PC-9 (cell line): ENCODE results near the gene UBE2H. TPM values are rescaled to one million over a fixed set of nuclear protein-coding genes. Genes with fewer than 3 reads are reported as not detected.
"Not testable (repeated sequence)": the region's sequence is repeated elsewhere in the genome, so short reads cannot be mapped to it uniquely, and the experiment has no call there.

Experiments
- BruUV-seq: library from RNA; stranded (reverse); fragments of 400-500 nt; replicated peaks from 2 replicates; lab custom pipeline; 2021; lab: Mats Ljungman, UMichigan
- CTCF ChIA-PET: fragments of 300-600 bp; sonication (Branson Sonifier 250); formaldehyde crosslinking; loops from one replicate; lab custom pipeline; 2022; ENCODE audit warnings: antibody characterized with exemption; lab: Charles Lee
- POLR2A ChIA-PET: fragments of 300-600 bp; sonication (Branson Sonifier 250); formaldehyde crosslinking; loops from one replicate; lab custom pipeline; 2022; ENCODE audit warnings: antibody characterized with exemption; ENCODE audit not compliant: unreplicated experiment; lab: Charles Lee
- DNase-seq, 2 experiments: peaks; one replicate each; pipeline versions ENCODE4 v3.0.0 to v3.0.0-alpha.2; 2015 to 2022; ENCODE audit warnings: mixed read lengths in 1 of 2
- H2AFZ ChIP-seq: fragments of 200-600 bp; sonication (generic); 2 replicates; pipeline ENCODE4 v1.8.1; 2017; ENCODE audit warnings: antibody characterized with exemption
- H3F3A ChIP-seq: fragments of 200-600 bp; sonication (generic); 2 replicates; pipeline ENCODE4 v1.8.1; 2017; ENCODE audit warnings: antibody characterized with exemption, mild to moderate bottlenecking, low read depth; ENCODE audit not compliant: insufficient read depth
- H3K27ac ChIP-seq: fragments of 200-600 bp; sonication (generic); 2 replicates; pipeline ENCODE4 v1.6.1; 2016; ENCODE audit warnings: mixed run types
- H3K27me3 ChIP-seq: fragments of 200-600 bp; sonication (generic); 2 replicates; pipeline ENCODE4 v1.6.1; 2016; ENCODE audit warnings: low read depth, mixed run types; ENCODE audit not compliant: insufficient read depth
- H3K36me3 ChIP-seq: fragments of 200-600 bp; sonication (generic); 2 replicates; pipeline ENCODE4 v1.6.1; 2016; ENCODE audit warnings: low read depth, mixed run types
- H3K4me1 ChIP-seq: fragments of 200-600 bp; sonication (generic); replicated peaks from 2 replicates; pipeline ENCODE4 v1.6.1; 2016; ENCODE audit warnings: mixed run types; ENCODE audit not compliant: insufficient read depth
- H3K4me2 ChIP-seq: fragments of 200-600 bp; sonication (generic); 2 replicates; pipeline ENCODE4 v1.6.1; 2017; ENCODE audit warnings: mixed run types
- H3K4me3 ChIP-seq: fragments of 200-600 bp; sonication (generic); 2 replicates; pipeline ENCODE4 v1.6.1; 2016; ENCODE audit warnings: mixed run types
- H3K79me2 ChIP-seq: fragments of 200-600 bp; sonication (generic); 2 replicates; pipeline ENCODE4 v1.6.1; 2017; ENCODE audit warnings: low read depth, mixed run types
- H3K9me2 ChIP-seq: fragments of 200-600 bp; sonication (generic); 2 replicates; pipeline ENCODE4 v1.8.1; 2017; ENCODE audit warnings: mild to moderate bottlenecking; ENCODE audit not compliant: insufficient read depth
- H3K9me3 ChIP-seq: fragments of 200-600 bp; sonication (generic); 2 replicates; pipeline ENCODE4 v1.8.1; 2016; ENCODE audit warnings: low read depth; ENCODE audit not compliant: insufficient read depth
- H4K20me1 ChIP-seq: fragments of 200-600 bp; sonication (generic); 2 replicates; pipeline ENCODE4 v1.8.1; 2017; ENCODE audit not compliant: insufficient read depth
- CTCF ChIP-seq: fragments of 200-600 bp; sonication (generic); conservative IDR thresholded peaks from 2 replicates; pipeline ENCODE4 v1.6.1; 2017; ENCODE audit warnings: mixed run types, antibody characterized with exemption, mild to moderate bottlenecking, moderate library complexity
- EZH2 ChIP-seq: fragments of 200-600 bp; sonication (generic); IDR thresholded peaks from 2 replicates; pipeline ENCODE4 v1.8.0; 2017; ENCODE audit warnings: antibody characterized with exemption, low read depth
- intact Hi-C: fragments of 100-400 bp; cut with micrococcal nuclease; formaldehyde crosslinking; loops from one replicate; pipeline ENCODE4 v1.10.0; 2022; ENCODE audit not compliant: unreplicated experiment
- total RNA-seq: library from RNA; stranded (reverse); gene quantifications from 2 replicates; pipeline ENCODE4 v1.2.3, GENCODE V29; 2021

UBE2H gene
- total RNA-seq, 1 experiment from 2014 or later: 211 TPM

DNA sequence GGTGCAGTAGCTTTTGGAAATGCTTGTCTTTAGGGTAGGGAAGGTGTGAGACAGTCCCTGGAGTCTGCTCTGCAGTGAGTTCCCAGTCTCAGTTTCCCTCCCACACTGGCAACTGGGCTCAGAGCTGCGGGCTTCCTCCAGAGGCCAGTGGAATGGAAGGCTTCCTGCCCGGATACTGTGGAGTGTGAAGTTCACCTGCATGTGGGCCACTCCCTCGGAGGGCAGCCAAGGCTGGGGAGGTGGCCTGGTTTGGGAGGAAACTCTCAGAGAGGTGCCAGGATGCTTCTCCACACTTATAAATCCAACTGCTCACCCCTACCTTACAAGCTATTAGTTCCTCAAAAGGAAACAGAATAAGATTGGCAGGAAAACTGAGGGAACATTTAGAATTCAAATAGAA lies 18.1 kb upstream of the UBE2H start:
- H3K27ac ChIP-seq: peak overlapping the region; percentile 99
- no peak for TF ChIP-seq EZH2
- TF ChIP-seq CTCF: no peak
- ChIA-PET CTCF (interaction anchor here (0.7 kb wide), 1 partner anchor 10 kb away, joined by 12 read pairs; no protein-coding TSS in a partner anchor), POLR2A (interaction anchor here (0.6 to 2.0 kb wide), 6 partner anchors 12 to 127 kb away, joined by 3 to 52 read pairs (median 20); no protein-coding TSS in a partner anchor)
- intact Hi-C loops: loop anchor here (1.0 kb wide), 2 partner anchors 13 to 38 kb away; no protein-coding TSS in a partner anchor
- H2AFZ ChIP-seq: no peak overlapping the region; the same call in 1 of the 2 replicates
- peaks cover 54% of the 10 kb centered on the region for H3K4me1 ChIP-seq
- H3K36me3 ChIP-seq: no peaks in the 10 kb centered on the region
- no peaks in the 10 kb centered on the region for H3K79me2 ChIP-seq
- peak; percentile 57 to 69 for DNase-seq
- TSS peak; percentile 88 for BruUV-seq
- no peaks in the 10 kb centered on the region for H4K20me1 ChIP-seq
- H3K4me2 ChIP-seq: peak overlapping the region; percentile 50
- peaks cover 49% of the 10 kb centered on the region for H3F3A ChIP-seq
- no peaks in the 10 kb centered on the region for H3K9me2 ChIP-seq
- no peaks in the 10 kb centered on the region for H3K27me3 ChIP-seq
- no peaks in the 10 kb centered on the region for H3K9me3 ChIP-seq
- H3K4me3 ChIP-seq: no peak overlapping the region

GRCh38 chr7:129969881-129970446 lies 17.2 kb upstream of the UBE2H start:
- peak; percentile 97 to 99 for DNase-seq
- Histone ChIP-seq H3K4me1 (peaks cover 47% of the 10 kb centered on the region), H3K4me3 (peak overlapping the region; percentile 22; the same call in 1 of the 2 replicates), H4K20me1 (no peaks in the 10 kb centered on the region), H3K4me2 (peak overlapping the region; percentile 50), H3K9me3 (no peaks in the 10 kb centered on the region), H3F3A (peaks cover 42% of the 10 kb centered on the region), H3K27ac (peak overlapping the region; percentile 99), H3K79me2 (no peaks in the 10 kb centered on the region), H3K36me3 (no peaks in the 10 kb centered on the region), H3K27me3 (no peaks in the 10 kb centered on the region), H2AFZ (no peak overlapping the region; the same call in 1 of the 2 replicates), H3K9me2 (no peaks in the 10 kb centered on the region)
- no TSS peak for BruUV-seq
- ChIA-PET CTCF (interaction anchor here (0.9 kb wide), 1 partner anchor 39 kb away, joined by 4 read pairs; no protein-coding TSS in a partner anchor), POLR2A (interaction anchor here (0.6 to 2.0 kb wide), 12 partner anchors 11 to 189 kb away, joined by 3 to 52 read pairs (median 14); no protein-coding TSS in a partner anchor)
- TF ChIP-seq CTCF (no peak), EZH2 (no peak)
- intact Hi-C loops: loop anchor here (1.0 kb wide), 3 partner anchors 12 to 39 kb away; no protein-coding TSS in a partner anchor

GRCh38 chr7:129968592-129969383 lies 16.0 kb upstream of the UBE2H start:
- Histone ChIP-seq H3K79me2 (no peaks in the 10 kb centered on the region), H3F3A (peaks cover 38% of the 10 kb centered on the region), H3K9me2 (no peaks in the 10 kb centered on the region), H3K9me3 (no peaks in the 10 kb centered on the region), H3K27ac (peak overlapping the region; percentile 99), H4K20me1 (no peaks in the 10 kb centered on the region), H3K4me1 (peaks cover 41% of the 10 kb centered on the region), H3K4me2 (peak overlapping the region; percentile 50), H2AFZ (no peak overlapping the region), H3K36me3 (no peaks in the 10 kb centered on the region), H3K4me3 (peak overlapping the region; percentile 22; the same call in 1 of the 2 replicates), H3K27me3 (no peaks in the 10 kb centered on the region)
- CTCF ChIA-PET: no interaction called here
- intact Hi-C loops: loop anchor here (1.0 kb wide), 1 partner anchor 19 kb away; no protein-coding TSS in a partner anchor
- BruUV-seq: no TSS peak
- POLR2A ChIA-PET: interaction anchor here (1.1 kb wide), 1 partner anchor 10 kb away, joined by 11 read pairs; no protein-coding TSS in a partner anchor
- DNase-seq: no peak
- TF ChIP-seq CTCF (no peak), EZH2 (no peak)

GRCh38 chr7:129960204-129960475 lies 7.4 kb upstream of the UBE2H start:
- CTCF ChIA-PET, H3K4me3 ChIP-seq, BruUV-seq, intact Hi-C loops, H4K20me1 ChIP-seq, H2AFZ ChIP-seq, H3K9me2 ChIP-seq, H3K9me3 ChIP-seq, H3K27me3 ChIP-seq, DNase-seq, H3K79me2 ChIP-seq, H3K36me3 ChIP-seq: not testable (repeated sequence)
- Histone ChIP-seq H3F3A (peaks cover 46% of the 10 kb centered on the region), H3K27ac (peak overlapping the region; percentile 99), H3K4me1 (peaks cover 52% of the 10 kb centered on the region), H3K4me2 (peak overlapping the region; percentile 73)
- POLR2A ChIA-PET: interaction anchor here (0.6 to 2.1 kb wide), 4 partner anchors 8 to 49 kb away, joined by 3 to 38 read pairs (median 6); no protein-coding TSS in a partner anchor
